Left lung (tissue), 14 donors: ENCODE measurements around the gene GAS2L1. TPM values are rescaled to one million over a fixed set of nuclear protein-coding genes. Genes with fewer than 3 reads are reported as not detected.

ENCODE experiments used
- ATAC-seq: fragments of 200-7000 bp; cut with Tn5 transposase; one replicate; pipeline ENCODE4 v1.9.1; 2020; ENCODE audit warnings: moderate library complexity
- DNase-seq, 4 donors: peaks; one replicate each; pipeline ENCODE4 v3.0.0-alpha.2; 2013 to 2020
- H3K27ac ChIP-seq, 2 donors: fragments of 200-600 bp; sonication (generic) in 1 of 2; one replicate each; pipeline versions ENCODE4 v1.5.0 to v1.8.0; 2020 to 2021
- H3K27me3 ChIP-seq, 2 donors: fragments of 200-600 bp; sonication (generic) in 1 of 2; one replicate each; pipeline versions ENCODE4 v1.5.0 to v1.8.0; 2020 to 2021
- H3K36me3 ChIP-seq, 2 donors: fragments of 200-600 bp; sonication (generic) in 1 of 2; one replicate each; pipeline versions ENCODE4 v1.5.0 to v1.8.0; 2020 to 2021
- H3K4me1 ChIP-seq, 2 donors: fragments of 200-600 bp; one replicate each; pipeline ENCODE4 v1.8.0; 2021
- H3K4me3 ChIP-seq, 2 donors: fragments of 200-600 bp; sonication (generic) in 1 of 2; one replicate each; pipeline versions ENCODE4 v1.5.0 to v1.8.0; 2020 to 2021; ENCODE audit warnings: mild to moderate bottlenecking in 1 of 2
- H3K9me3 ChIP-seq, 2 donors: fragments of 200-600 bp; sonication (generic) in 1 of 2; one replicate each; pipeline versions ENCODE4 v1.5.0 to v1.8.0; 2020 to 2021
- intact Hi-C, 2 donors: fragments of 100-400 bp; cut with DNase I; formaldehyde crosslinking; loops; one replicate each; pipeline versions ENCODE4 v1.11.2 to v1.14.2; 2022
- long read RNA-seq, 12 donors: library from polyadenylated mRNA in 2 of 12; unstranded in 2 of 12; transcript quantifications; one replicate each; pipeline ENCODE4 v2.0.0 and lab custom pipeline, GENCODE V29; 2019 to 2026
- polyA plus RNA-seq, 6 donors: library from polyadenylated mRNA; unstranded; fragments of 120-200 nt; gene quantifications; one replicate each; pipeline ENCODE4 v1.2.1, GENCODE V29; 2013; ENCODE audit not compliant: insufficient read length in 6 of 6
- total RNA-seq, 2 donors: library from RNA; stranded (reverse); fragmentation: NEBNext Ultra II Directional; extraction: Animal tissue kit (Norgen Biotek cat#: 25700); gene quantifications; one replicate each; pipeline ENCODE4 v1.2.1, GENCODE V29; 2021
- TF ChIP-seq, protein P1 (sequence below), 2 donors: fragments of 200-600 bp; sonication (generic) in 1 of 2; IDR thresholded peaks; one replicate each; pipeline versions ENCODE4 v1.5.0 to v1.8.0; 2021; ENCODE audit warnings: antibody characterized with exemption in 2 of 2
- donor health status: DM: no; HTN: yes; CAD: no.
- donor health status: DM: no; HTN: no; CAD: no.

GAS2L1 gene
- total RNA-seq = 10 to 100 TPM; 30.6 to 32.6 TPM
- 10 to 100 TPM in 1 of 6 donors, 1 to 10 TPM in 5; 5.3 to 10.6 (median 8.3) TPM for polyA plus RNA-seq
- long read RNA-seq, donor 1, partial matches to known transcripts = 5 of 15 reads
- long read RNA-seq, donor 1, other reads (novel, unspliced or antisense) = 0 of 15 reads
- long read RNA-seq, donor 2, partial matches to known transcripts = 0 of 4 reads
- long read RNA-seq, donor 2, other reads (novel, unspliced or antisense) = 0 of 4 reads
- long read RNA-seq, donor 3, partial matches to known transcripts = 7 of 12 reads
- long read RNA-seq, donor 3, other reads (novel, unspliced or antisense) = 0 of 12 reads
- long read RNA-seq, donor 4, partial matches to known transcripts = 0 of 3 reads
- long read RNA-seq, donor 4, other reads (novel, unspliced or antisense) = 3 of 3 reads
- long read RNA-seq, donor 5, partial matches to known transcripts = 0 of 5 reads
- long read RNA-seq, donor 5, other reads (novel, unspliced or antisense) = 0 of 5 reads
- long read RNA-seq, donor 6, transcript GAS2L1-208 (6 exons, 2,925 nt) = major isoform, 6 of 10 reads
- long read RNA-seq, donor 6, partial matches to known transcripts = 0 of 10 reads
- long read RNA-seq, donor 6, other reads (novel, unspliced or antisense) = 0 of 10 reads
- long read RNA-seq, donor 7, partial matches to known transcripts = 0 of 2 reads
- long read RNA-seq, donor 7, other reads (novel, unspliced or antisense) = 0 of 2 reads
- long read RNA-seq, donor 8, transcript GAS2L1-209 (5 exons, 3,382 nt) = major isoform, 6 of 8 reads
- long read RNA-seq, donor 8, partial matches to known transcripts = 0 of 8 reads
- long read RNA-seq, donor 8, other reads (novel, unspliced or antisense) = 0 of 8 reads
- long read RNA-seq, donor 9 = 0 reads
- long read RNA-seq, donor 10, partial matches to known transcripts = 3 of 6 reads
- long read RNA-seq, donor 10, other reads (novel, unspliced or antisense) = 3 of 6 reads
- long read RNA-seq, donor 11, transcript GAS2L1-209 (5 exons, 3,382 nt) = major isoform, 5 of 25 reads
- long read RNA-seq, donor 11, partial matches to known transcripts = 16 of 25 reads
- long read RNA-seq, donor 11, other reads (novel, unspliced or antisense) = 0 of 25 reads
- long read RNA-seq, donor 12, partial matches to known transcripts = 0 of 3 reads
- long read RNA-seq, donor 12, other reads (novel, unspliced or antisense) = 0 of 3 reads

DNA sequence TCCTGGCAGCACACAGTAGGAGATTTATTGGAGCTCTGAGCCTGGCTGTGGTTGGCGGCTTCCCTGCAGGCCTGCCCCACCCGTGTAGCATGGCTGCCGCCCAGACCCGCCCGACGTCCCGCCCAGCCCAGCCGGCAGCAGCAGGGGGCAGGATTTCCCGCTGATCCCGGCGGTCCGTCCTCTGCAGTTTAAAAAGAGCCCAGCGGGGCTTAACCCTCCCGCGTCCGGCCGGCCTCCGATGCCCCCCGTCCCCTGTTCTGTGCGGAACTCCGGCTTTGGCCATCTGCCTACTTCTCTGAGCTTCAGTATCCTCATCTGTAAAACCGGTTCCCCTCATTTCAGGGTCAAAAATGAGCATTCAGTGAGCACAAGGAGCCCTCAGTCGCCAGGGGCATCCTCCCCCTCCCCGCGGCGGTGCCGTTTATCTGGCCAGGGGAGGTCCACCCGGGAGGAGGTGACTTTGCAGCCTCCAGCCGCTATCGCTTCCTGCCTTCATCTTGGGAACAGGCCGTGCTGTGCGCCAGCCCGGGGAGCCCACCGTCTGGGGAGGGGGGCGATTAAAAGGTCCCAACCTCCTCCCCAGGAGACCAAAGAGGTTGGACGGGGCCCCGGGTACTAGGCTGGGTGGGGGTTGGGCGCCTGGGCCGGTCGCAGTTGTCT lies at the start of gene GAS2L1:
Gene GAS2L1, plus strand, starts transcription at position 476 of the 660 bp plus-strand sequence. CDS start 1,456 bp downstream, outside the sequence.
- ATAC-seq = peak; percentile 80
- peaks cover 0 to 9% of the 10 kb centered on the region in 2 donors for H3K36me3 ChIP-seq
- peak within 1 kb of the TSS; percentile 74 to 92 for H3K4me3 ChIP-seq
- peak; percentile 78 to 93 (median 88) for DNase-seq
- intact Hi-C loops = no loop called here
- H3K27me3 ChIP-seq = peaks cover 0 to 32% of the 10 kb centered on the region in 2 donors
- TF ChIP-seq, protein P1, sequence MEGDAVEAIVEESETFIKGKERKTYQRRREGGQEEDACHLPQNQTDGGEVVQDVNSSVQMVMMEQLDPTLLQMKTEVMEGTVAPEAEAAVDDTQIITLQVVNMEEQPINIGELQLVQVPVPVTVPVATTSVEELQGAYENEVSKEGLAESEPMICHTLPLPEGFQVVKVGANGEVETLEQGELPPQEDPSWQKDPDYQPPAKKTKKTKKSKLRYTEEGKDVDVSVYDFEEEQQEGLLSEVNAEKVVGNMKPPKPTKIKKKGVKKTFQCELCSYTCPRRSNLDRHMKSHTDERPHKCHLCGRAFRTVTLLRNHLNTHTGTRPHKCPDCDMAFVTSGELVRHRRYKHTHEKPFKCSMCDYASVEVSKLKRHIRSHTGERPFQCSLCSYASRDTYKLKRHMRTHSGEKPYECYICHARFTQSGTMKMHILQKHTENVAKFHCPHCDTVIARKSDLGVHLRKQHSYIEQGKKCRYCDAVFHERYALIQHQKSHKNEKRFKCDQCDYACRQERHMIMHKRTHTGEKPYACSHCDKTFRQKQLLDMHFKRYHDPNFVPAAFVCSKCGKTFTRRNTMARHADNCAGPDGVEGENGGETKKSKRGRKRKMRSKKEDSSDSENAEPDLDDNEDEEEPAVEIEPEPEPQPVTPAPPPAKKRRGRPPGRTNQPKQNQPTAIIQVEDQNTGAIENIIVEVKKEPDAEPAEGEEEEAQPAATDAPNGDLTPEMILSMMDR (IDR thresholded peaks at IDR 0.05) = peak; percentile 57 to 64
- peak within 1 kb of the TSS; percentile 83 to 86 for H3K27ac ChIP-seq
- no peaks in the 10 kb centered on the region for H3K9me3 ChIP-seq
- peaks cover 41 to 66% of the 10 kb centered on the region in 2 donors for H3K4me1 ChIP-seq

DNA sequence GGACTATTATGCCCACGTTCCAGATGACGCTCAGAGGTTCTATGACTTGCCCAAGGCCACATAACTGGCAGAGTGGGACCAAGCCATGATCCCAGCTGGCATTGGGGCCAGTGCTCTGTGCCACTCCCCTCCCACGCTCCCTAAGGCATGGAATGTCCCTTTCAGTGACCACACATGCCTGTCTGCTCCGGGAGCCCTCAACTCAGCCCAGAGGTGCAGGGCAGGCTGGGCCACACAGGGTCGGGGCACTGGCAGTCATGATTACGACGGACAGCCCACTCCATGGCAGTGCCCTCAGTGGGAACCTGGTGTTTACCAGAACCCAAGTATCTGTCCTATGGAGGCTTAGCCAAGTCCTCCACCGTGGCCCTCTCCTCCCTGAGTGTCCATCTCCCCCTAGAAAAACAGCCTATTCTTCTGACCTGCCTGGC lies 48.7 kb upstream of the GAS2L1 start:
- Histone ChIP-seq H3K27ac (no peak overlapping the region), H3K9me3 (no peaks in the 10 kb centered on the region), H3K27me3 (no peaks in the 10 kb centered on the region), H3K4me1 (no peaks in the 10 kb centered on the region), H3K36me3 (peaks cover 0 to 21% of the 10 kb centered on the region in 2 donors), H3K4me3 (no peak overlapping the region)
- no peak for ATAC-seq
- no peak for DNase-seq
- TF ChIP-seq, protein P1 (IDR thresholded peaks at IDR 0.05) = no peak
- intact Hi-C loops = loop anchor here in 1 of 2 donors (10.0 kb wide), 1 partner anchor 403 kb away; no protein-coding TSS in a partner anchor

DNA sequence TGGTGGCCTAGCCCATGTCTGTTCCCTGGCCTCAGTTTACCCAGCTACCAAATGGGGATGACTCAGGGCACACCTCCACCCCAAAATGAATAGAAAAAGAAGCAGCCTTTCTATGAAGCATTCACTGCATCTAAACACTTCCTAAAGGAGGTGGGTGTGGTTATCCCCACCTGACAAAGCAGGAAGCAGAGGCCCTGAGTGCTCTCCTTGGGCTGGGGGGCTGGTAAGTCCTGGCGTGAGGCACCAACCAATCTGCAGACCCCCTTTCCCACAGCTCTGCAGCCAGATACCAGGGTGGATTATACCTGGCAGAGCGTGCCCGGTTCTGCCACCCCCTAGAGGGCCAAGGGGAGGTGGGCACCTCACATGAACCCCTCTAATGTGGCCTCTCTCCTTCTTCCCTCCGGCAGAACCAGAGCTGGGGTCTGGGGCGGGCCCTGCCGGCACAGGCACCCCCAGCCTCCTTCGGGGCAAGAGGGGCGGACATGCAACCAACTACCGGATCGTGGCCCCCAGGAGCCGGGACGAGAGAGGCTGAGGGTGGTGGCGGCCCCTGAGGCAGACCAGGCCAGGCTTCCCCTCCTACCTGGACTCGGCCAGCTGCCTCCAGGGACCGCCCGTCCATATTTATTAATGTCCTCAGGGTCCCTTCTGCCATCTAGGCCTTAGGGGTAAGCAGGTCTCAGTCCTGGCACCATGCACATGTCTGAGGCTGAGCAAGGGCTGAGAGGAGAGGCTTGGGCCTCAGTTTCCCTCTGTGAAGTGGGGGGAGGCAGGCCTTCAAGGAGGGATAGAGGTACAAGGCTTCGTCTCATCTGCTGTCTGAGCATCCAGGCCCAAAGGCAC lies 47.8 kb upstream of the GAS2L1 start:
- DNase-seq (no peak), ATAC-seq (no peak)
- intact Hi-C loops = loop anchor here in 1 of 2 donors (10.0 kb wide), 1 partner anchor 404 kb away; no protein-coding TSS in a partner anchor
- H3K27ac ChIP-seq = no peak overlapping the region
- TF ChIP-seq, protein P1 (IDR thresholded peaks at IDR 0.05) = no peak
- no peaks in the 10 kb centered on the region for H3K9me3 ChIP-seq
- H3K36me3 ChIP-seq = peaks cover 0 to 24% of the 10 kb centered on the region in 2 donors
- no peak overlapping the region for H3K4me3 ChIP-seq
- H3K4me1 ChIP-seq = no peaks in the 10 kb centered on the region
- H3K27me3 ChIP-seq = no peaks in the 10 kb centered on the region

DNA sequence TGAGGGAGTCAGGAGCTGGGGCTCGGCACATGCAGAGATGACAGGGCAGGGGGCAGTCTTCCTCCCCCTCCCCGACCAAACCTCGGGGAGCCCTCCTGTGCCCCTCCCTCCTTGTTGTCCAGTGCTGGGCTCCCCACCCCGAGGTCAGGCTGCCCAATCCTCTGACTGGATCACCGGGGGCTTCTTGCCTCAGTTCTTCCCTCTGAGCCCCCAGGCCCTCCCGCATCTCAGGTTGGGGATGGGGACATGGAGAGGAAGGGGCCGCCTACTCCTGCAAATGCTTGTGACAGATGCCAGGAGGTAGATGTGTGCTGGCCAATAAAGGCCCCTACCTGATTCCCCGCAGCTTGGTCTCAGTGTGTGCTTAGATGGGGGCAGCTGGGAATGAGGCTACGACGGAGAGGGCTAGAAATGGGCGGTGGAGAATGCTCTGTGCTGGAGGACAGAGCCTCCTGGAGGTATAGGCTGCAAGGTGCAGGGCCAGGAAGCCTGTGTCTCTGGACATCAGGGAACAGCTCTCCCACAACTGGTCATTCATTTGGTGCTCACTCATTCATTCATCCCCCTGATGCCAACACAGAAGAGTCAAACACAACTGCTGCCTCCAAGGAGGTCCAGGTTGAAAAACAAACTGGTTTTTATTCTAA lies 47.1 kb upstream of the GAS2L1 start:
- Histone ChIP-seq H3K27me3 (no peaks in the 10 kb centered on the region), H3K27ac (no peak overlapping the region), H3K9me3 (no peaks in the 10 kb centered on the region), H3K36me3 (peaks cover 0 to 31% of the 10 kb centered on the region in 2 donors), H3K4me3 (no peak overlapping the region), H3K4me1 (no peaks in the 10 kb centered on the region)
- ATAC-seq = no peak
- intact Hi-C loops = loop anchor here in 1 of 2 donors (10.0 kb wide), 1 partner anchor 405 kb away; no protein-coding TSS in a partner anchor
- no peak for DNase-seq
- TF ChIP-seq, protein P1 (IDR thresholded peaks at IDR 0.05) = no peak
